ENCODE data around the gene CAPN11.

Gene CAPN11

GRCh38 chr6:44220913-44221290 lies 62.3 kb downstream of the CAPN11 start:
- peaks cover 51% of the 10 kb centered on the region for H3K4me1 ChIP-seq (ENCODE audit: insufficient read depth, low read length)
- H3K27me3 ChIP-seq (ENCODE audit: insufficient read depth, low read length), result no peaks in the 10 kb centered on the region
- H2AFZ ChIP-seq (ENCODE audit: low read depth, low read length), result no peak overlapping the region
- no peaks in the 10 kb centered on the region for H3K9me3 ChIP-seq (ENCODE audit: low read length)
- H3K4me3 ChIP-seq (ENCODE audit: low read length), result no peak overlapping the region
- H3K36me3 ChIP-seq (ENCODE audit: insufficient read depth, low read length), result no peaks in the 10 kb centered on the region

GRCh38 chr6:44221291-44221960 lies 62.8 kb downstream of the CAPN11 start:
- H3K36me3 ChIP-seq (ENCODE audit: insufficient read depth, low read length), result no peaks in the 10 kb centered on the region
- no peaks in the 10 kb centered on the region for H3K27me3 ChIP-seq (ENCODE audit: insufficient read depth, low read length)
- peaks cover 56% of the 10 kb centered on the region for H3K4me1 ChIP-seq (ENCODE audit: insufficient read depth, low read length)
- H3K4me3 ChIP-seq (ENCODE audit: low read length), result no peak overlapping the region
- no peaks in the 10 kb centered on the region for H3K9me3 ChIP-seq (ENCODE audit: low read length)
- H2AFZ ChIP-seq (ENCODE audit: low read depth, low read length), result no peak overlapping the region

- Histone ChIP-seq H3K27me3 (ENCODE audit: insufficient read depth, low read length) (no peaks in the 10 kb centered on the region), H3K9me3 (ENCODE audit: low read length) (no peaks in the 10 kb centered on the region), H3K36me3 (ENCODE audit: insufficient read depth, low read length) (no peaks in the 10 kb centered on the region), H3K4me3 (ENCODE audit: low read length) (no peak overlapping the region), H3K4me1 (ENCODE audit: insufficient read depth, low read length) (peaks cover 57% of the 10 kb centered on the region), H2AFZ (ENCODE audit: low read depth, low read length) (no peak overlapping the region)
These were observed 63.3 kb downstream of the CAPN11 start for GRCh38 chr6:44221961-44222335.

GRCh38 chr6:44222486-44223318 lies 64.1 kb downstream of the CAPN11 start:
- Histone ChIP-seq H2AFZ (ENCODE audit: low read depth, low read length) (peak overlapping the region; percentile 19), H3K4me3 (ENCODE audit: low read length) (peak overlapping the region; percentile 45), H3K36me3 (ENCODE audit: insufficient read depth, low read length) (no peaks in the 10 kb centered on the region), H3K27me3 (ENCODE audit: insufficient read depth, low read length) (no peaks in the 10 kb centered on the region), H3K4me1 (ENCODE audit: insufficient read depth, low read length) (peaks cover 59% of the 10 kb centered on the region), H3K9me3 (ENCODE audit: low read length) (no peaks in the 10 kb centered on the region)

DNA sequence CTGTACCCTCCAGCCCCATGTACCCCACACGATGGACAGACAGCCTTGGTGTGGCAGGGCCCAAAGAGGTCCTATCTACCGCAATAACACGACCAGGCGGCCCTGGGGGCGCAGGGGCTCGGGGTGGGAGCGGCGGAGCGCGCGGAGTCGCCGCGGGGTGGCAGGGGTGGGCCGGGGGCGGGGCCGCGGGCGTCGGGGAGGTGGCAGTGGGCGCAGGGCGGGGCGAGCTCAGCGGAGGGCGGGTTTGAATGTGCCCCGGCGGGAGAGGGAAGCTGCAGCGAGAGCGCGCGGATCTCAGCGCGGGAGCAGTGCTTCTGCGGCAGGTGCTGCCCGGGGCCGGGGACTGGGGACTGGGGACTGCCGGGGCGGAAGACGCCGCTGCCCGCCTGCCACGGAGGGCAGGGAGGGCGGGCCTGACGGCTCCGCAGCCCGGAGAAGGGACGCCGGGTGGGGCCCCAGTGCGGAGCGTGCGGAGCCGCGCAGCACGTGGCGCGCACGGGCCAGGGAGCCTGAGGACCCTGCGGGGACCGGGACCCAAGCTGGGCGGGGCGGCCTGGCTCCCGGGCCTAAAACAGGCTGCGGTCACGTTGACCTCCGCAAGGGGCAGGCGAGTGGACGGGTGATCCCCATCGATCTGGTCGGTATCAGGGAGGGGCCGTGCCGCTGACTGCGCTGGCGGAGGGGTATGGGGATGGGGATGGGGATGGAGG lies 64.9 kb downstream of the CAPN11 start, which contains the start of gene SLC29A1:
SLC29A1 (plus strand) TSS at position 277 of the 710 bp plus-strand sequence. CDS start 3,719 bp downstream, outside the sequence.
- peak within 1 kb of the TSS; percentile 19 for H2AFZ ChIP-seq (ENCODE audit: low read depth, low read length)
- no peaks in the 10 kb centered on the region for H3K27me3 ChIP-seq (ENCODE audit: insufficient read depth, low read length)
- H3K4me1 ChIP-seq (ENCODE audit: insufficient read depth, low read length), result peaks cover 56% of the 10 kb centered on the region
- no peaks in the 10 kb centered on the region for H3K36me3 ChIP-seq (ENCODE audit: insufficient read depth, low read length)
- H3K9me3 ChIP-seq (ENCODE audit: low read length), result no peaks in the 10 kb centered on the region
- peak within 1 kb of the TSS; percentile 45 for H3K4me3 ChIP-seq (ENCODE audit: low read length)

DNA sequence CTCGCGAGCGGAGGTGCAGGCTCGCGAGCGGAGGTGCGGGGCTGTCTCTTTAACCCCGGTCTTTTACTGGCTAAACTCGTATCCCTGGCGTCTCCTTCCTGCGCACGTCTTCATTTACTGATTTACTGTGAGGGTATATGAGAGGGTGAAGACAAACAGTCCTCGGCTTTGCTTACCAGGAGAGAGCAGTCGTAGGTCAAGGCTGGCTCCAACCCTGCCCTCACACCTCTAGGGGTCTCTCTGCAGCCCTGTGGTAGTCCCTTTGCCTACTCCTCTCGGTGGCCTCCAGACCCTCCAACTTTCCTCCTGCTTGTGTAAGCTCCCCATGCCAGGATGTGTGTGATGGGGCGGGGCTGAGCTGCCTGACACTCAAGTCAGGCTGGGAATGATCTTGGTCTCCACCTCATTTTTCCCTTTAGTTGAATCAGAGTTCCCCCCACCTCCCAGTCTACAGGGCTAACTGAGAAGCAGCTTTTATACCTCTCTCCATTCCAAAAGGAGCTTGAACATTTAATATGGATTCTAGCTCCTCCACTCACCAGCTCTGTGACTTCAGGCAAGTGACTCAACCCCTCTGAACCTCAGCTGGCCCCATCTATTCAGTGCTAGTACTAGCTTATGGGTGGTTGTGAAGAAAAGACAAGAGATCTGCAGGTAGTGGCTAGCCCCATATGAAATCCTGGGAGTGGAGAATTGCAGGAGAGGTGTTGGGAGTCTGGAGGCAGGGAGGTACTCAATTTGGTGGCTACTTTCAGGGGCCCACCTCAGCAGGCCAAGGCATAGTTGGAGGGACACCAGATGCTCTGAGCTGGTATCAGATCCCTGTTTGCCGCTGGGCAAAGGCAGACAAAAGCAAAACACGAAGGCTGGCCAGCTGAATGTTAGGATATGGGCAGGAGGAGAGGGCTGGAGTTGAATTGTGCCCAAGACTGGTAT lies 65.7 kb downstream of the CAPN11 start:
- Histone ChIP-seq H3K4me1 (ENCODE audit: insufficient read depth, low read length) (peaks cover 48% of the 10 kb centered on the region), H3K36me3 (ENCODE audit: insufficient read depth, low read length) (peaks cover 6% of the 10 kb centered on the region), H3K4me3 (ENCODE audit: low read length) (peak overlapping the region; percentile 45), H3K9me3 (ENCODE audit: low read length) (no peaks in the 10 kb centered on the region), H2AFZ (ENCODE audit: low read depth, low read length) (peak overlapping the region; percentile 12), H3K27me3 (ENCODE audit: insufficient read depth, low read length) (no peaks in the 10 kb centered on the region)

GRCh38 chr6:44224965-44225305 lies 66.3 kb downstream of the CAPN11 start:
- H3K4me3 ChIP-seq (ENCODE audit: low read length), result peak overlapping the region; percentile 45
- H3K36me3 ChIP-seq (ENCODE audit: insufficient read depth, low read length), result peaks cover 12% of the 10 kb centered on the region
- H3K27me3 ChIP-seq (ENCODE audit: insufficient read depth, low read length), result no peaks in the 10 kb centered on the region
- H3K4me1 ChIP-seq (ENCODE audit: insufficient read depth, low read length), result peaks cover 46% of the 10 kb centered on the region
- no peaks in the 10 kb centered on the region for H3K9me3 ChIP-seq (ENCODE audit: low read length)
- H2AFZ ChIP-seq (ENCODE audit: low read depth, low read length), result no peak overlapping the region

GRCh38 chr6:44225579-44226325 lies 67.1 kb downstream of the CAPN11 start:
- peaks cover 44% of the 10 kb centered on the region for H3K4me1 ChIP-seq (ENCODE audit: insufficient read depth, low read length)
- peaks cover 16% of the 10 kb centered on the region for H3K36me3 ChIP-seq (ENCODE audit: insufficient read depth, low read length)
- no peaks in the 10 kb centered on the region for H3K9me3 ChIP-seq (ENCODE audit: low read length)
- no peak overlapping the region for H2AFZ ChIP-seq (ENCODE audit: low read depth, low read length)
- no peaks in the 10 kb centered on the region for H3K27me3 ChIP-seq (ENCODE audit: insufficient read depth, low read length)
- H3K4me3 ChIP-seq (ENCODE audit: low read length), result no peak overlapping the region

DNA sequence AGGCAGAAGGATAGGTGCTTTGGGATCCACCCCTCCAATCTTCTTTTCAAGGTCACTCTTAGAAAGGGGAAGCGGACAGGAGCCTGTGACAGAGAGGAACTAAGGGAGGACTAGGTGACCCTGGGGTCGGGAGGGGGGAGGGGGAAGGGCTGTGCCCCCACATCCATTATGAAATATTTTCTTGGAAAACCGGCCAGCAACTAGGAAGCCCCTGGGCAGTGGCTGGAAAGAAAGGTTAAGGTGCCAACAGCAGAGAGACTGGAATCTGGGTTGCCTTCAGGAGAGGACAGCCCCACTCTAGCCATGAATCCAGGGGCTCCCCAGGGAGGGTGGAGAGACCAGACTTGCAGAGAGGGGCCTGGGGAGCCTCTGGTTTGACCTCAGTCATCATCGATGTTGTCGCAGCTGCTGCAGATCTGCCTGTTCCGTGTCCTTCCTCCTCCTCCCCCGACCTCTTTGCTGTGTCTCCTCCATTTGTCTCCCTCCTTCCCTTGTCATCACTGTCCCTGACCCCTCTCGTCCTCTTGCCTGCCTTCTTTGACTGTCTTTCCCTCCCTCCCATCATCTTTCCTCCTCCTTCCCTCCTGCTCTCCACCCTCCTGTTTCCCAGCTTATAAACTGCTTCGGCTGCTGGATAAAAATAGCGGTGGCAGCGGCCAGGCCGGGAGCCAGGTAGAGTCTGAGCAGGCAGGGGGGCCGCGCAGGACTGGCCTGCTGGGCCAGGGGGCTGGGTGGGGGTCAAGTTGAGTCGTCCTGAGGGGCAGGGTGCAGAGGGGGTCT lies 67.9 kb downstream of the CAPN11 start:
- Histone ChIP-seq H3K4me1 (ENCODE audit: insufficient read depth, low read length) (peaks cover 43% of the 10 kb centered on the region), H3K4me3 (ENCODE audit: low read length) (no peak overlapping the region)

GRCh38 chr6:44227148-44227793 lies 68.7 kb downstream of the CAPN11 start:
- H3K9me3 ChIP-seq (ENCODE audit: low read length), result no peaks in the 10 kb centered on the region
- no peaks in the 10 kb centered on the region for H3K27me3 ChIP-seq (ENCODE audit: insufficient read depth, low read length)
- peaks cover 26% of the 10 kb centered on the region for H3K36me3 ChIP-seq (ENCODE audit: insufficient read depth, low read length)
- no peak overlapping the region for H3K4me3 ChIP-seq (ENCODE audit: low read length)
- peaks cover 38% of the 10 kb centered on the region for H3K4me1 ChIP-seq (ENCODE audit: insufficient read depth, low read length)
- H2AFZ ChIP-seq (ENCODE audit: low read depth, low read length), result no peak overlapping the region

More for the DNA sequence above, 67.9 kb downstream of the CAPN11 start:
- H3K27me3 ChIP-seq (ENCODE audit: insufficient read depth, low read length), result no peaks in the 10 kb centered on the region
- peaks cover 19% of the 10 kb centered on the region for H3K36me3 ChIP-seq (ENCODE audit: insufficient read depth, low read length)
- H3K9me3 ChIP-seq (ENCODE audit: low read length), result no peaks in the 10 kb centered on the region
- H2AFZ ChIP-seq (ENCODE audit: low read depth, low read length), result no peak overlapping the region

- Histone ChIP-seq H3K9me3 (ENCODE audit: low read length) (no peaks in the 10 kb centered on the region), H3K4me3 (ENCODE audit: low read length) (no peak overlapping the region), H3K27me3 (ENCODE audit: insufficient read depth, low read length) (no peaks in the 10 kb centered on the region), H3K36me3 (ENCODE audit: insufficient read depth, low read length) (peaks cover 29% of the 10 kb centered on the region), H2AFZ (ENCODE audit: low read depth, low read length) (no peak overlapping the region), H3K4me1 (ENCODE audit: insufficient read depth, low read length) (peaks cover 31% of the 10 kb centered on the region)
These were observed 69.4 kb downstream of the CAPN11 start for GRCh38 chr6:44228031-44228430.
